ENCODE results near the gene FARS2.

DNA sequence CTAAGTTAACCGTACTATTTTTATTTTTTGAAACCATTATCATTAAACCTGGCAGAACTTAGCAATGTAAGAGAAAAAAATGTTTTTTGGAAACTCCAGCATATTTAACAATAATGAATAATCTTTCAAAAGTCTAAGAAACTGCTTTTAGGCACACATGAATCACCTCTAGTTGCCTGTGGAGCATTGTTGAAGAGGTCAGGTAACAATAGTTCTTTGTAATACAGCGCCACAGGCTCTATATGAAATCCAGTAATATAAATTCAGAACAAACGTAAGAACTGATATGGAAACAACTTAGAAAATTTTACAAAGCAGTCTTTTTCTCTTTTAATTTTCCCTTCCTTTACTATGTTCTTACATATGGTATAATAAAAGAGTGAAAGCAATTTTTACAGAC lies 10.9 kb upstream of the FARS2 start:
- TF ChIP-seq POLR2A (IDR thresholded peaks at IDR 0.05; ENCODE audit: borderline replicate concordance, extremely low read depth, insufficient read depth, insufficient read length) (no peak), YY1 (IDR thresholded peaks at IDR 0.05; ENCODE audit: extremely low read depth, insufficient replicate concordance, low read depth, low read length) (no peak)
- TF ChIP-seq, protein P1, sequence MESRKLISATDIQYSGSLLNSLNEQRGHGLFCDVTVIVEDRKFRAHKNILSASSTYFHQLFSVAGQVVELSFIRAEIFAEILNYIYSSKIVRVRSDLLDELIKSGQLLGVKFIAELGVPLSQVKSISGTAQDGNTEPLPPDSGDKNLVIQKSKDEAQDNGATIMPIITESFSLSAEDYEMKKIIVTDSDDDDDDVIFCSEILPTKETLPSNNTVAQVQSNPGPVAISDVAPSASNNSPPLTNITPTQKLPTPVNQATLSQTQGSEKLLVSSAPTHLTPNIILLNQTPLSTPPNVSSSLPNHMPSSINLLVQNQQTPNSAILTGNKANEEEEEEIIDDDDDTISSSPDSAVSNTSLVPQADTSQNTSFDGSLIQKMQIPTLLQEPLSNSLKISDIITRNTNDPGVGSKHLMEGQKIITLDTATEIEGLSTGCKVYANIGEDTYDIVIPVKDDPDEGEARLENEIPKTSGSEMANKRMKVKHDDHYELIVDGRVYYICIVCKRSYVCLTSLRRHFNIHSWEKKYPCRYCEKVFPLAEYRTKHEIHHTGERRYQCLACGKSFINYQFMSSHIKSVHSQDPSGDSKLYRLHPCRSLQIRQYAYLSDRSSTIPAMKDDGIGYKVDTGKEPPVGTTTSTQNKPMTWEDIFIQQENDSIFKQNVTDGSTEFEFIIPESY (IDR thresholded peaks at IDR 0.05; ENCODE audit: extremely low read depth, insufficient replicate concordance, low read length), result no peak
- TF ChIP-seq, protein P2, sequence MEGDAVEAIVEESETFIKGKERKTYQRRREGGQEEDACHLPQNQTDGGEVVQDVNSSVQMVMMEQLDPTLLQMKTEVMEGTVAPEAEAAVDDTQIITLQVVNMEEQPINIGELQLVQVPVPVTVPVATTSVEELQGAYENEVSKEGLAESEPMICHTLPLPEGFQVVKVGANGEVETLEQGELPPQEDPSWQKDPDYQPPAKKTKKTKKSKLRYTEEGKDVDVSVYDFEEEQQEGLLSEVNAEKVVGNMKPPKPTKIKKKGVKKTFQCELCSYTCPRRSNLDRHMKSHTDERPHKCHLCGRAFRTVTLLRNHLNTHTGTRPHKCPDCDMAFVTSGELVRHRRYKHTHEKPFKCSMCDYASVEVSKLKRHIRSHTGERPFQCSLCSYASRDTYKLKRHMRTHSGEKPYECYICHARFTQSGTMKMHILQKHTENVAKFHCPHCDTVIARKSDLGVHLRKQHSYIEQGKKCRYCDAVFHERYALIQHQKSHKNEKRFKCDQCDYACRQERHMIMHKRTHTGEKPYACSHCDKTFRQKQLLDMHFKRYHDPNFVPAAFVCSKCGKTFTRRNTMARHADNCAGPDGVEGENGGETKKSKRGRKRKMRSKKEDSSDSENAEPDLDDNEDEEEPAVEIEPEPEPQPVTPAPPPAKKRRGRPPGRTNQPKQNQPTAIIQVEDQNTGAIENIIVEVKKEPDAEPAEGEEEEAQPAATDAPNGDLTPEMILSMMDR (IDR thresholded peaks at IDR 0.05 in 2 of 3, conservative IDR thresholded peaks at IDR 0.05 in 1 of 3; ENCODE audit: borderline replicate concordance in 1 of 3, insufficient read depth in 1 of 3, low read depth in 2 of 3, low read length in 2 of 3), result no peak

Measured in HCT116 (cell line).